KOPT-K1 (cell line): ENCODE measurements around the gene TXNDC17.
"Not testable (repeated sequence)": the region's sequence is repeated elsewhere in the genome, so short reads cannot be mapped to it uniquely, and the experiment has no call there.

ENCODE experiments used
- H3K27ac ChIP-seq: fragments of 200-600 bp; sonication (generic); 2 replicates; pipeline ENCODE4 v1.5.1; 2016; ENCODE audit warnings: antibody characterized with exemption, mild to moderate bottlenecking, low read depth, low read length; ENCODE audit not compliant: poor library complexity, severe bottlenecking
- H3K36me3 ChIP-seq: fragments of 200-600 bp; sonication (generic); 2 replicates; pipeline ENCODE4 v1.5.1; 2017; ENCODE audit warnings: antibody characterized with exemption, mild to moderate bottlenecking, low read length, moderate library complexity; ENCODE audit not compliant: insufficient read depth
- H3K9me3 ChIP-seq: fragments of 200-600 bp; sonication (generic); 2 replicates; pipeline ENCODE4 v1.5.1; 2017; ENCODE audit warnings: antibody characterized with exemption, low read length, mild to moderate bottlenecking; ENCODE audit not compliant: insufficient read depth, poor library complexity, severe bottlenecking

Gene TXNDC17

GRCh38 chr17:6640536-6641246, at the start of gene TXNDC17, which contains the start of gene KIAA0753:
Gene TXNDC17, plus strand, starts transcription at chr17:6641060. Its CDS starts 23 bp downstream, at chr17:6641083.
Gene KIAA0753, minus strand, starts transcription at chr17:6640711. Its CDS starts 5,608 bp downstream, at chr17:6635103.
- Histone ChIP-seq H3K9me3 (no peaks in the 10 kb centered on the region), H3K36me3 (peaks cover 36% of the 10 kb centered on the region), H3K27ac (peak within 1 kb of the TSS; percentile 91)

- H3K9me3 ChIP-seq: no peaks in the 10 kb centered on the region
- no peak overlapping the region for H3K27ac ChIP-seq
- H3K36me3 ChIP-seq: peaks cover 96% of the 10 kb centered on the region
Measured at GRCh38 chr17:6591599-6592158, 49.2 kb upstream of the TXNDC17 start.

- Histone ChIP-seq H3K36me3 (peaks cover 98% of the 10 kb centered on the region), H3K9me3 (no peaks in the 10 kb centered on the region), H3K27ac (no peak overlapping the region)
Measured at GRCh38 chr17:6592173-6592572, 48.7 kb upstream of the TXNDC17 start.

GRCh38 chr17:6593371-6593770, 47.5 kb upstream of the TXNDC17 start:
- H3K27ac ChIP-seq, H3K9me3 ChIP-seq: not testable (repeated sequence)
- H3K36me3 ChIP-seq: peaks cover 98% of the 10 kb centered on the region

DNA sequence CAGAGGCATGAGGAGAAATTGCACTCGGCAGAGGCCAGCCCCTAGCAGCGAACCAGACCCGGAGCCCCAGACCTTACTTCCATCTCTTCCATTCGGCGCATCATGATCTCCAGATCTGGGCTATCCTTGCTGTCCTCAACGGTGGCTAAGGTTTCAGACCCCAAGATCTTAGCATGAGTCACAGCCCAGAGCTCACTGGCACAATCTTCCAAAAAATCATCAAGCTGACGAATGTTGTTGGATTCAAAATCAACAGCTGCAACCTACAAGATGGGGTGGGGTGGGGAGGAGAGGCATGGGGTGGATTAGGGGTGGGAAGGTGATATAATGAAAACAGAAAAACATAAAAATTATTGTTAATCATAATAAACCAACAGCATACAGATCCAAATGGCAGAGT, 44.8 kb upstream of the TXNDC17 start:
- H3K9me3 ChIP-seq: no peaks in the 10 kb centered on the region
- H3K36me3 ChIP-seq: peaks cover 98% of the 10 kb centered on the region
- H3K27ac ChIP-seq: no peak overlapping the region

GRCh38 chr17:6596511-6596910, 44.3 kb upstream of the TXNDC17 start:
- Histone ChIP-seq H3K27ac (no peak overlapping the region), H3K9me3 (no peaks in the 10 kb centered on the region), H3K36me3 (peaks cover 98% of the 10 kb centered on the region)

DNA sequence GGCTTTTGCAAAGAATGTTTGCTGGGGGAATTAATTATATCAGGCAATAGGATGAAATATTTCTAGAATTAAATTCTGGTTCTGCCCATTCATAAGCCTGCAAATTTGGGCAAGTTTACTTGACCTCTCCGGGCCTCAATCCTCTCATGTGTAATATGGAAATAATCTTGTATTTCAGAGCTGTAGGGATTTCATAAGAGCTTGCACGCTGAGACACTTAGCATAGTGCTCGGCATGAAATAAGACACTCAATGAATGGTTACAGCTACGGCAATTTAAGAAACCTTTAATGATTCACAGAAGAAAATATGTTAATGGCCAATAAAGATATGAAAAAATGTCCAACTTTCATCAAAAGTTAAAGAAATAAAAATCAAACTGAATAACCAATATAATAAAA, 43.9 kb upstream of the TXNDC17 start:
- Histone ChIP-seq H3K36me3 (peaks cover 98% of the 10 kb centered on the region), H3K9me3 (no peaks in the 10 kb centered on the region), H3K27ac (no peak overlapping the region)

DNA sequence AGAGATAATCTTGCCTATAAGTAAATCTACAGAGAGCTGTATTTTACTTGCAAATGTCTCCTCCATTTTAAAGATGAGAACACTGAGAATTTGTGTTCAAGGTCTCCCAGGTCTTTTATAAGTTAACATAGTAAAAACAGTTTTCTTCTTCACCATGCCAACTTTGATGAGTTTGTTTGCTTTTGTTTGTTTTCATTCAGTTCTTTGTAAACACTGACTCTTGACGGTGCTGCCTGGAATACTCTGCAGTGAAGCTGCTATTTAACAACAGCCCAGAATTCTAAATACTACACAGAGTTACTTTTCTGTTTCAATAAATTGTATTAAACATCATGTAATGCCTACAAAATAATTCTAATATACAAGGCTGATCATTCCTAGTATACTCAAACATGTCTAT, 43.1 kb upstream of the TXNDC17 start:
- peaks cover 98% of the 10 kb centered on the region for H3K36me3 ChIP-seq
- H3K9me3 ChIP-seq: no peaks in the 10 kb centered on the region
- no peak overlapping the region for H3K27ac ChIP-seq

DNA sequence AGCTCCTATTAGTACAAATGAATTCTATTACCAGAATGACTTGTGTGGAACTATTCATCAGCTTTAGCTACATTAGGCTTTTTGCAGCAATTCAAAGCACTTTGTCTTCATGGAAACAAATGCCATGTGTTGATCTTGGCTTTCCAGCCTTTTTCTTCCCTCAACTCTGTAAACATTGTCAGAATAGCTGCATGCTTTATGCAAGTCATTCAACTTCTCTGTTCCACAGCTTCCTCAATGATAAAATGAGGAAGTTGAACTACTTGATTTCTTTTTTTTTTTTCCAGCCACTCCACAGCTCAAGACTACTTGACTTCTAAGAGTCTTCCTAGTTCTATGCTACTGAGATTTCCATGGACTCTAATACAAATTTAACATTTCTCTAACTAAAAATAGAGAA, 41.5 kb upstream of the TXNDC17 start:
- Histone ChIP-seq H3K36me3 (peaks cover 99% of the 10 kb centered on the region), H3K9me3 (no peaks in the 10 kb centered on the region), H3K27ac (no peak overlapping the region)

- H3K9me3 ChIP-seq: no peaks in the 10 kb centered on the region
- peaks cover 98% of the 10 kb centered on the region for H3K36me3 ChIP-seq
- no peak overlapping the region for H3K27ac ChIP-seq
Measured at GRCh38 chr17:6602141-6602540, 38.7 kb upstream of the TXNDC17 start.

DNA sequence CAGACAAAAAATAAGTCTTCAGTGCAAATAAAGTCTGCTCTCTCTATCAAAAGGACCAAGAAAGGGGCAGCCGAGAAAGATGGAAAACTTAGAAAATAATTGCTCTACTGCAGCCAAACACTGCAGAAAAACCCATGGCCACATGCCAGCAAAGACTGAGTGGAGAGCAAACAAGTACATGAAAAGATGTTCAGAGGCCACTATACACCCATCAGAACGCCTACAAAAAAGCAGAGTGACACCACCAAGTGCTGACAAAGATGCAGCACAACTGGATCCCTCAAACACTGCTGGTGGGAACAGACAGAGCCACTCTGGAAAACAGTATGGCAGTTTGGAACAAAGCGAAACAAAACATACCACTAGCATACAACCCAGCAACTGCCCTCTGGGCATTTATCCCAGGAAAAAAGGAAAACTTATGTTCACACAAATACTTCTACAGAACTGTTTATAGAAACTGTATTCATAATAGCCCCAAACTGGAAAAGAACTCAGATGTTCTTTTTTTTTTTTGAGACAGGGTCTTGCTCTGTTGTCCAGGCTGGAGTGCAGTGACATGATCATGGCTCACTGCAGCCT, 37.0 kb upstream of the TXNDC17 start:
- Histone ChIP-seq H3K27ac (no peak overlapping the region), H3K9me3 (no peaks in the 10 kb centered on the region), H3K36me3 (peaks cover 97% of the 10 kb centered on the region)

- Histone ChIP-seq H3K9me3 (no peaks in the 10 kb centered on the region), H3K36me3 (peaks cover 97% of the 10 kb centered on the region), H3K27ac (no peak overlapping the region)
Measured at GRCh38 chr17:6605142-6605541, 35.7 kb upstream of the TXNDC17 start.

DNA sequence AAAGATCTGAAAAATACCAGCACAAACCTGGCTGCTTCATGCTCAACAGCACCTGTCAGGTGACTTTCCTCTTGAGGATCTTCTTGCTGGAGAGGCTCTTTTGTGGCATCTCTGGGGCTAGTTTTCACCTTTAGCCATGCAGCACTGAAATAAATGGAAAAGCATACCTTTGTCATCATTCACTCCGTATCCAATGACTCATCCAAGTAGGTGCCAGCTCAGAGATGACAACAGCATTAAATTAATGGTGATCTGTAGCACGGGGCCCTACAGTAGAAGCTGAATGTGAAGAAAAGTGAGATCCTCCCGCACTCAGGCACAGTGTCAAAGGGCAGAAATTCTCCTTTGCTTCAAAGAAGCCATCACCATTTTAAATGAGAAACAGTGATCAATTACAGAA, 32.5 kb upstream of the TXNDC17 start:
- peaks cover 92% of the 10 kb centered on the region for H3K36me3 ChIP-seq
- H3K9me3 ChIP-seq: no peaks in the 10 kb centered on the region
- no peak overlapping the region for H3K27ac ChIP-seq

DNA sequence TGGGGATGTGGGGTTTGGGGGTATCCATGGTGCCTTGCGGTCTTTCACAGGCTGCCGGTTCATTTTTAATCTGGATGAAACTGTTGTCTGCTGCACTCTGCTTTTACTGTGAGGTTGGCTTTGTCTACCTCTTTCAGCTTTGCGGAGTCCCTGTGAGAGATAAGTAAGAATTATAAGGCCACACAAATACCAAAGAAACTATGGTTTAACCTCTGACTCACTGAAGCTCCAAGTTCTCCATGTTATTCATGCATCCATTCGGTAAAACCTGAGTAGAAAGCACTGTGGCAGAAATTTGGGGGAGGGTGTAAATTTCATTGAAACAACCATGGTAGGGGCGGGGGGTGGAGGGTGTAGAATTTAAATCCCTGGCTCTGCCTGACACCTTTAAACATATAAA, 30.8 kb upstream of the TXNDC17 start:
- H3K27ac ChIP-seq: no peak overlapping the region
- peaks cover 93% of the 10 kb centered on the region for H3K36me3 ChIP-seq
- H3K9me3 ChIP-seq: no peaks in the 10 kb centered on the region

GRCh38 chr17:6611231-6611630, 29.6 kb upstream of the TXNDC17 start:
- peaks cover 93% of the 10 kb centered on the region for H3K36me3 ChIP-seq
- H3K27ac ChIP-seq: no peak overlapping the region
- no peaks in the 10 kb centered on the region for H3K9me3 ChIP-seq

DNA sequence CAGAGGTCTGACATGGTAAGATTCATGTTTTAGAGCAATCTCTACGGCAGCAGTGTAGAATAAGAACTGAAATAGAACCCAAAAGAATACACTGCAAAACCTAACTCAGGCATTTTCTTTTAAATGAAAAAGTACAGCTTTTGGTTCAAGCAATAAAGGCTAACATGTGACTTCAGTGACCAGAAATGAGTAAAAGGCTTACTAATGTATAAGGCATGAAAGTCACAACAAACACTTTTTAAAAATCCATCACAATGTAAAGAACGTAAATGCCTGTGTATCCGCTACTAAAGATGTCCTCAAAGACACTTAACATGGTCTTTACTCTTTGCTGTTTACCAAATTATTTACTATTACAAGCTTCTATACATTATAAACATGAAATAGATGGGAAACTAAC, 16.9 kb upstream of the TXNDC17 start:
- Histone ChIP-seq H3K27ac (no peak overlapping the region), H3K36me3 (peaks cover 98% of the 10 kb centered on the region), H3K9me3 (no peaks in the 10 kb centered on the region)
